CD4-positive, alpha-beta T cell treated with Interleukin-17A for 4 hours (primary cell): ENCODE data around the gene PPP6R3.

Experiments used
- DNase-seq: peaks from one replicate; pipeline ENCODE4 v3.0.0-alpha.2; 2020; ENCODE audit warnings: mixed read lengths

Gene PPP6R3

GRCh38 chr11:68498903-68499883, 38.6 kb downstream of the PPP6R3 start:
- DNase-seq, result no peak

GRCh38 chr11:68500206-68500605, 39.7 kb downstream of the PPP6R3 start:
- DNase-seq, result no peak

- no peak for DNase-seq
These were observed 41.3 kb downstream of the PPP6R3 start for GRCh38 chr11:68501813-68502212.

- no peak for DNase-seq
These were observed 42.7 kb downstream of the PPP6R3 start for GRCh38 chr11:68503251-68503687.

- no peak for DNase-seq
These were observed 43.2 kb downstream of the PPP6R3 start for GRCh38 chr11:68503792-68504191.

- DNase-seq, result no peak
These were observed 44.0 kb downstream of the PPP6R3 start for GRCh38 chr11:68504432-68505066.

GRCh38 chr11:68505596-68505995, 45.0 kb downstream of the PPP6R3 start:
- DNase-seq, result no peak

GRCh38 chr11:68506908-68507307, 46.4 kb downstream of the PPP6R3 start:
- no peak for DNase-seq

- no peak for DNase-seq
These were observed 47.9 kb downstream of the PPP6R3 start for GRCh38 chr11:68508425-68508824.

GRCh38 chr11:68509066-68509465, 48.5 kb downstream of the PPP6R3 start:
- no peak for DNase-seq

- no peak for DNase-seq
These were observed 53.5 kb downstream of the PPP6R3 start for GRCh38 chr11:68513930-68514487.

- no peak for DNase-seq
These were observed 56.7 kb downstream of the PPP6R3 start for GRCh38 chr11:68517121-68517741.

- no peak for DNase-seq
These were observed 57.6 kb downstream of the PPP6R3 start for GRCh38 chr11:68518191-68518590.

- no peak for DNase-seq
These were observed 61.6 kb downstream of the PPP6R3 start for GRCh38 chr11:68521969-68522652.

- no peak for DNase-seq
These were observed 62.5 kb downstream of the PPP6R3 start for GRCh38 chr11:68523033-68523432.

GRCh38 chr11:68523743-68524142, 63.2 kb downstream of the PPP6R3 start:
- no peak for DNase-seq

GRCh38 chr11:68524213-68524612, 63.7 kb downstream of the PPP6R3 start:
- no peak for DNase-seq

- DNase-seq, result no peak
These were observed 64.1 kb downstream of the PPP6R3 start for GRCh38 chr11:68524681-68525080.

GRCh38 chr11:68525336-68525735, 64.8 kb downstream of the PPP6R3 start:
- no peak for DNase-seq

GRCh38 chr11:68525930-68526329, 65.4 kb downstream of the PPP6R3 start:
- DNase-seq, result no peak

GRCh38 chr11:68527585-68527984, 67.0 kb downstream of the PPP6R3 start:
- DNase-seq, result peak; percentile 9

GRCh38 chr11:68528630-68529029, 68.1 kb downstream of the PPP6R3 start:
- peak; percentile 42 for DNase-seq
